HEK293 (cell line): ENCODE data around the gene SIAH2.

ENCODE experiments used
- CTCF ChIA-PET: fragments of 350-600 bp; formaldehyde crosslinking; extraction: SDS; loops from one replicate; lab custom pipeline; 2021; ENCODE audit warnings: antibody characterized with exemption; lab: Yijun Ruan, JAX
- POLR2A ChIA-PET: fragments of 300-600 bp; formaldehyde crosslinking; extraction: SDS; loops from one replicate; lab custom pipeline; 2020; ENCODE audit warnings: antibody characterized with exemption, inconsistent platforms; lab: Yijun Ruan, JAX
- H3K27ac ChIP-seq: fragments of 200-500 bp; sonication (Bioruptor generic); 2 replicates; pipeline ENCODE4 v1.5.1; 2014; ENCODE audit warnings: low read depth, low read length, control low read depth, inconsistent platforms; ENCODE audit errors: extremely low read depth
- H3K36me3 ChIP-seq, 2 experiments: fragments of 200-500 bp in 1 of 2; sonication (Bioruptor generic) in 1 of 2; 1 replicate in 1 of 2; 2 replicates in 1 of 2; pipeline ENCODE4 v1.5.1; 2014 to 2017; ENCODE audit warnings: inconsistent platforms in 2 of 2, low read length in 2 of 2; ENCODE audit not compliant: control insufficient read depth in 2 of 2, insufficient read depth in 1 of 2
- H3K4me1 ChIP-seq: fragments of 200-500 bp; sonication (Bioruptor generic); 2 replicates; pipeline ENCODE4 v1.5.1; 2014; ENCODE audit warnings: mild to moderate bottlenecking, low read length, inconsistent platforms; ENCODE audit not compliant: control insufficient read depth, insufficient read depth
- H3K4me3 ChIP-seq: 2 replicates; pipeline ENCODE4 v1.5.1; 2011; ENCODE audit warnings: low read depth, mild to moderate bottlenecking, control low read depth, low read length, moderate library complexity
- H3K9me3 ChIP-seq: fragments of 200-500 bp; sonication (Bioruptor generic); 2 replicates; pipeline ENCODE4 v1.5.1; 2014; ENCODE audit warnings: low read depth, low read length, inconsistent platforms; ENCODE audit not compliant: control insufficient read depth, insufficient read depth
- ATF2 ChIP-seq: fragments of 450-650 bp; formaldehyde crosslinking; IDR thresholded peaks from 2 replicates; pipeline ENCODE4 v1.5.1; 2016; ENCODE audit warnings: missing biosample characterization, missing genetic modification characterization, low read depth
- FEZF1 ChIP-seq: fragments of 450-650 bp; formaldehyde crosslinking; IDR thresholded peaks from 2 replicates; pipeline ENCODE4 v1.5.1; 2016; ENCODE audit warnings: missing biosample characterization, missing genetic modification characterization
- IKZF3 ChIP-seq: fragments of 450-650 bp; IDR thresholded peaks from 2 replicates; pipeline ENCODE4 v1.5.0; 2018; ENCODE audit warnings: missing biosample characterization, mild to moderate bottlenecking, missing genetic modification characterization, moderate library complexity
- KLF1 ChIP-seq: fragments of 450-650 bp; formaldehyde crosslinking; IDR thresholded peaks from 2 replicates; pipeline ENCODE4 v1.5.1; 2016; ENCODE audit warnings: missing biosample characterization, missing genetic modification characterization
- KLF9 ChIP-seq: fragments of 450-650 bp; formaldehyde crosslinking; IDR thresholded peaks from 2 replicates; pipeline ENCODE4 v1.5.1; 2016; ENCODE audit warnings: missing biosample characterization, missing genetic modification characterization, low read depth
- ZBTB1 ChIP-seq: fragments of 450-650 bp; formaldehyde crosslinking; IDR thresholded peaks from 2 replicates; pipeline ENCODE4 v1.5.1; 2016; ENCODE audit warnings: missing biosample characterization, missing genetic modification characterization
- ZNF133 ChIP-seq: fragments of 450-650 bp; formaldehyde crosslinking; IDR thresholded peaks from 2 replicates; pipeline ENCODE4 v1.5.1; 2016; ENCODE audit warnings: missing biosample characterization, missing genetic modification characterization
- ZNF221 ChIP-seq: fragments of 450-650 bp; formaldehyde crosslinking; IDR thresholded peaks from 2 replicates; pipeline ENCODE4 v1.5.1; 2017; ENCODE audit warnings: missing biosample characterization, missing genetic modification characterization, borderline replicate concordance
- ZNF274 ChIP-seq, 2 experiments: fragments of 200-500 bp in 1 of 2; fragments of 450-650 bp in 1 of 2; sonication (Bioruptor generic) in 1 of 2; formaldehyde crosslinking in 1 of 2; IDR thresholded peaks; 2 replicates each; pipeline versions ENCODE4 v1.5.1 to v1.6.1; 2014 to 2016; ENCODE audit warnings: borderline replicate concordance in 1 of 2, inconsistent platforms in 1 of 2, low read length in 1 of 2, missing biosample characterization in 1 of 2, missing genetic modification characterization in 1 of 2
- ZNF366 ChIP-seq: fragments of 450-650 bp; formaldehyde crosslinking; conservative IDR thresholded peaks from 2 replicates; pipeline ENCODE4 v1.5.1; 2016; ENCODE audit warnings: missing biosample characterization, missing genetic modification characterization
- ZNF473 ChIP-seq: fragments of 450-650 bp; formaldehyde crosslinking; IDR thresholded peaks from 2 replicates; pipeline ENCODE4 v1.5.1; 2017; ENCODE audit warnings: missing biosample characterization, missing genetic modification characterization
- ZNF658 ChIP-seq: fragments of 450-650 bp; formaldehyde crosslinking; IDR thresholded peaks from 2 replicates; pipeline ENCODE4; 2016; ENCODE audit warnings: missing biosample characterization, missing genetic modification characterization
- ZNF837 ChIP-seq: fragments of 450-650 bp; formaldehyde crosslinking; IDR thresholded peaks from 2 replicates; pipeline ENCODE4 v1.5.1; 2016; ENCODE audit warnings: missing biosample characterization, missing genetic modification characterization
- TF ChIP-seq, protein P1 (sequence below): fragments of 450-650 bp; formaldehyde crosslinking; IDR thresholded peaks from 2 replicates; pipeline ENCODE4 v1.5.1; 2016; ENCODE audit warnings: missing biosample characterization, missing genetic modification characterization
- TF ChIP-seq, protein P2 (sequence below): fragments of 450-650 bp; formaldehyde crosslinking; IDR thresholded peaks from 2 replicates; pipeline ENCODE4 v1.5.1; 2017; ENCODE audit warnings: missing biosample characterization, missing genetic modification characterization
- TF ChIP-seq, protein P3 (sequence below): fragments of 450-650 bp; formaldehyde crosslinking; IDR thresholded peaks from 2 replicates; pipeline ENCODE4 v1.5.1; 2017; ENCODE audit warnings: missing biosample characterization, missing genetic modification characterization
- TF ChIP-seq, protein P4 (sequence below): fragments of 450-650 bp; formaldehyde crosslinking; IDR thresholded peaks from 2 replicates; pipeline ENCODE4 v1.5.1; 2016; ENCODE audit warnings: missing biosample characterization, missing genetic modification characterization
- TF ChIP-seq, protein P5 (sequence below): fragments of 450-650 bp; IDR thresholded peaks from 2 replicates; pipeline ENCODE4 v1.5.1; 2018; ENCODE audit warnings: missing biosample characterization, missing genetic modification characterization
- TF ChIP-seq, protein P6 (sequence below): fragments of 450-650 bp; formaldehyde crosslinking; IDR thresholded peaks from 2 replicates; pipeline ENCODE4 v1.5.1; 2017; ENCODE audit warnings: missing biosample characterization, missing genetic modification characterization

The SIAH2 gene

DNA sequence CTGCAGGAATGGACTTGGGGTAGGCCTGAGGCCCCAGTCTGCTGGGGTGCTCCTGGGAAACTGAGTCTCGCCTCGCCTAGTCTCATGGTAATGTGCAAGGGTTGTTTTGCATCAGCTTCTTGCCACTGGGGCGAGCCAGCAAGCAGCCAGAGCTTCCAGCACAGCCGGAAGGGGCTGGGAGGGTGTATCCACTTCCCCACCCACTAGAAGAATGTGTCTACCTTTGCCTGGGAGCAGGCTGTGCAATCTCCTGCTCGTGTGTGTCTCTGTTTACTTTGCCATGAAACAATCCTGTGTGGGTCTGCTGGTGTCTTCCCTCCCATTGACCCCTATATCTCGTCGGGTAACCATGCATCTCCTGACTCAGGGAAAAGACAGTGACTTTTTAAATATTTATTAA lies 37.4 kb downstream of the SIAH2 start:
- POLR2A ChIA-PET = interaction anchor here (0.7 kb wide), 1 partner anchor 425 kb away, joined by 4 read pairs; no protein-coding TSS in a partner anchor
- H3K4me1 ChIP-seq = no peaks in the 10 kb centered on the region; the same call in 1 of the 2 replicates
- no peaks in the 10 kb centered on the region for H3K36me3 ChIP-seq
- H3K9me3 ChIP-seq = no peaks in the 10 kb centered on the region
- H3K4me3 ChIP-seq = no peak overlapping the region
- TF ChIP-seq FEZF1 (tag by site-specific recombination) (no peak), KLF1 (tag by site-specific recombination) (peak; percentile 46; the same call in 1 of the 2 replicates), ZNF133 (tag by site-specific recombination) (no peak)
- H3K27ac ChIP-seq = no peak overlapping the region
- CTCF ChIA-PET = interaction anchor here (0.6 kb wide), 2 partner anchors 103 to 536 kb away, joined by 3 to 4 read pairs; no protein-coding TSS in a partner anchor

GRCh38 chr3:150723946-150724345 lies 39.0 kb downstream of the SIAH2 start:
- TF ChIP-seq ZNF837 (tag by site-specific recombination) = no peak
- no peak for TF ChIP-seq FEZF1 (tag by site-specific recombination)
- no peak for TF ChIP-seq ZNF274 (IDR thresholded peaks at IDR 0.05; ENCODE audit: low read length)
- TF ChIP-seq ZNF274 (tag by site-specific recombination; IDR thresholded peaks at IDR 0.05; ENCODE audit: borderline replicate concordance) = no peak
- no peak for TF ChIP-seq ZBTB1 (tag by site-specific recombination)
- TF ChIP-seq ZNF473 = no peak
- TF ChIP-seq, protein P1, sequence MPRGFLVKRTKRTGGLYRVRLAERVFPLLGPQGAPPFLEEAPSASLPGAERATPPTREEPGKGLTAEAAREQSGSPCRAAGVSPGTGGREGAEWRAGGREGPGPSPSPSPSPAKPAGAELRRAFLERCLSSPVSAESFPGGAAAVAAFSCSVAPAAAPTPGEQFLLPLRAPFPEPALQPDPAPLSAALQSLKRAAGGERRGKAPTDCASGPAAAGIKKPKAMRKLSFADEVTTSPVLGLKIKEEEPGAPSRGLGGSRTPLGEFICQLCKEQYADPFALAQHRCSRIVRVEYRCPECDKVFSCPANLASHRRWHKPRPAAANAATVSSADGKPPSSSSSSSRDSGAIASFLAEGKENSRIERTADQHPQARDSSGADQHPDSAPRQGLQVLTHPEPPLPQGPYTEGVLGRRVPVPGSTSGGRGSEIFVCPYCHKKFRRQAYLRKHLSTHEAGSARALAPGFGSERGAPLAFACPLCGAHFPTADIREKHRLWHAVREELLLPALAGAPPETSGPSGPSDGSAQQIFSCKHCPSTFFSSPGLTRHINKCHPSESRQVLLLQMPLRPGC (tag by site-specific recombination) = no peak
- TF ChIP-seq, protein P2, sequence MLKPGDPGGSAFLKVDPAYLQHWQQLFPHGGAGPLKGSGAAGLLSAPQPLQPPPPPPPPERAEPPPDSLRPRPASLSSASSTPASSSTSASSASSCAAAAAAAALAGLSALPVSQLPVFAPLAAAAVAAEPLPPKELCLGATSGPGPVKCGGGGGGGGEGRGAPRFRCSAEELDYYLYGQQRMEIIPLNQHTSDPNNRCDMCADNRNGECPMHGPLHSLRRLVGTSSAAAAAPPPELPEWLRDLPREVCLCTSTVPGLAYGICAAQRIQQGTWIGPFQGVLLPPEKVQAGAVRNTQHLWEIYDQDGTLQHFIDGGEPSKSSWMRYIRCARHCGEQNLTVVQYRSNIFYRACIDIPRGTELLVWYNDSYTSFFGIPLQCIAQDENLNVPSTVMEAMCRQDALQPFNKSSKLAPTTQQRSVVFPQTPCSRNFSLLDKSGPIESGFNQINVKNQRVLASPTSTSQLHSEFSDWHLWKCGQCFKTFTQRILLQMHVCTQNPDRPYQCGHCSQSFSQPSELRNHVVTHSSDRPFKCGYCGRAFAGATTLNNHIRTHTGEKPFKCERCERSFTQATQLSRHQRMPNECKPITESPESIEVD (tag by site-specific recombination) = no peak
- TF ChIP-seq, protein P3, sequence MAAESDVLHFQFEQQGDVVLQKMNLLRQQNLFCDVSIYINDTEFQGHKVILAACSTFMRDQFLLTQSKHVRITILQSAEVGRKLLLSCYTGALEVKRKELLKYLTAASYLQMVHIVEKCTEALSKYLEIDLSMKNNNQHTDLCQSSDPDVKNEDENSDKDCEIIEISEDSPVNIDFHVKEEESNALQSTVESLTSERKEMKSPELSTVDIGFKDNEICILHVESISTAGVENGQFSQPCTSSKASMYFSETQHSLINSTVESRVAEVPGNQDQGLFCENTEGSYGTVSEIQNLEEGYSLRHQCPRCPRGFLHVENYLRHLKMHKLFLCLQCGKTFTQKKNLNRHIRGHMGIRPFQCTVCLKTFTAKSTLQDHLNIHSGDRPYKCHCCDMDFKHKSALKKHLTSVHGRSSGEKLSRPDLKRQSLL (tag by site-specific recombination) = no peak
- TF ChIP-seq, protein P4, sequence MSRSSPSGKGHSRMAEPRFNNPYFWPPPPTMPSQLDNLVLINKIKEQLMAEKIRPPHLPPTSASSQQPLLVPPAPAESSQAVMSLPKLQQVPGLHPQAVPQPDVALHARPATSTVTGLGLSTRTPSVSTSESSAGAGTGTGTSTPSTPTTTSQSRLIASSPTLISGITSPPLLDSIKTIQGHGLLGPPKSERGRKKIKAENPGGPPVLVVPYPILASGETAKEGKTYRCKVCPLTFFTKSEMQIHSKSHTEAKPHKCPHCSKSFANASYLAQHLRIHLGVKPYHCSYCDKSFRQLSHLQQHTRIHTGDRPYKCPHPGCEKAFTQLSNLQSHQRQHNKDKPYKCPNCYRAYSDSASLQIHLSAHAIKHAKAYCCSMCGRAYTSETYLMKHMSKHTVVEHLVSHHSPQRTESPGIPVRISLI (tag by site-specific recombination) = no peak
- TF ChIP-seq ATF2 (tag by site-specific recombination) = no peak
- TF ChIP-seq, all 188 proteins: peak for 0
- POLR2A ChIA-PET = no interaction called here
- no peaks in the 10 kb centered on the region; the same call in 1 of the 2 replicates for H3K4me1 ChIP-seq

DNA sequence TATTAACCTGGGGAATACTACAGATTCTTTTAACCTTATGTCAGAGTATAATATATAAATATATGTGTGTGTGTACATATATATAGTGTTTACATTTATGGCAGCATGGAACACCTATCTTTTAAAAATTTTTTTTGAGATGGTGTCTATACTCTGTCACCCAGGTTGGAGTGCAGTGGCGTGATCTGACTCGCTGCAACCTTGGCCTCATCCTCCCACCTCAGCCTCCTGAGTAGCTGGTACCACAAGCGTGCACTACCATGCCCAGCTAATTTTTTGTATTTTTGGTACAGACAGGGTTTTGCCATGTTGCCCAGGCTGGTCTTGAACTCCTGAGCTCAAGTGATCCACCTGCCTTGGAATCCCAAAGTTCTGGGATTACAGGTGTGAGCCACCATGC lies 40.7 kb downstream of the SIAH2 start:
- Histone ChIP-seq H3K4me1 (no peaks in the 10 kb centered on the region; the same call in 1 of the 2 replicates), H3K4me3 (no peak overlapping the region), H3K9me3 (no peaks in the 10 kb centered on the region), H3K36me3 (no peaks in the 10 kb centered on the region), H3K27ac (no peak overlapping the region)
- ChIA-PET POLR2A (interaction anchor here (0.6 to 1.6 kb wide), 3 partner anchors 40 to 176 kb away, joined by 3 to 4 read pairs (median 4); partner anchors contain the start of gene EIF2A), CTCF (interaction anchor here (0.6 to 3.5 kb wide), 13 partner anchors 14 to 424 kb away, joined by 3 to 22 read pairs (median 5); no protein-coding TSS in a partner anchor)
- TF ChIP-seq, protein P5, sequence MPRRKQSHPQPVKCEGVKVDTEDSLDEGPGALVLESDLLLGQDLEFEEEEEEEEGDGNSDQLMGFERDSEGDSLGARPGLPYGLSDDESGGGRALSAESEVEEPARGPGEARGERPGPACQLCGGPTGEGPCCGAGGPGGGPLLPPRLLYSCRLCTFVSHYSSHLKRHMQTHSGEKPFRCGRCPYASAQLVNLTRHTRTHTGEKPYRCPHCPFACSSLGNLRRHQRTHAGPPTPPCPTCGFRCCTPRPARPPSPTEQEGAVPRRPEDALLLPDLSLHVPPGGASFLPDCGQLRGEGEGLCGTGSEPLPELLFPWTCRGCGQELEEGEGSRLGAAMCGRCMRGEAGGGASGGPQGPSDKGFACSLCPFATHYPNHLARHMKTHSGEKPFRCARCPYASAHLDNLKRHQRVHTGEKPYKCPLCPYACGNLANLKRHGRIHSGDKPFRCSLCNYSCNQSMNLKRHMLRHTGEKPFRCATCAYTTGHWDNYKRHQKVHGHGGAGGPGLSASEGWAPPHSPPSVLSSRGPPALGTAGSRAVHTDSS (tag by site-specific recombination) = no peak
- TF ChIP-seq IKZF3 (tag by site-specific recombination) (no peak), ZNF366 (tag by site-specific recombination) (no peak), ZNF658 (tag by site-specific recombination) (no peak), ZNF221 (tag by site-specific recombination) (no peak), KLF9 (tag by site-specific recombination) (no peak)
- TF ChIP-seq, protein P6, sequence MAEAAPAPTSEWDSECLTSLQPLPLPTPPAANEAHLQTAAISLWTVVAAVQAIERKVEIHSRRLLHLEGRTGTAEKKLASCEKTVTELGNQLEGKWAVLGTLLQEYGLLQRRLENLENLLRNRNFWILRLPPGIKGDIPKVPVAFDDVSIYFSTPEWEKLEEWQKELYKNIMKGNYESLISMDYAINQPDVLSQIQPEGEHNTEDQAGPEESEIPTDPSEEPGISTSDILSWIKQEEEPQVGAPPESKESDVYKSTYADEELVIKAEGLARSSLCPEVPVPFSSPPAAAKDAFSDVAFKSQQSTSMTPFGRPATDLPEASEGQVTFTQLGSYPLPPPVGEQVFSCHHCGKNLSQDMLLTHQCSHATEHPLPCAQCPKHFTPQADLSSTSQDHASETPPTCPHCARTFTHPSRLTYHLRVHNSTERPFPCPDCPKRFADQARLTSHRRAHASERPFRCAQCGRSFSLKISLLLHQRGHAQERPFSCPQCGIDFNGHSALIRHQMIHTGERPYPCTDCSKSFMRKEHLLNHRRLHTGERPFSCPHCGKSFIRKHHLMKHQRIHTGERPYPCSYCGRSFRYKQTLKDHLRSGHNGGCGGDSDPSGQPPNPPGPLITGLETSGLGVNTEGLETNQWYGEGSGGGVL (tag by site-specific recombination) = no peak

More at GRCh38 chr3:150723946-150724345, 39.0 kb downstream of the SIAH2 start:
- Histone ChIP-seq H3K4me3 (no peak overlapping the region), H3K9me3 (no peaks in the 10 kb centered on the region), H3K36me3 (no peaks in the 10 kb centered on the region), H3K27ac (no peak overlapping the region)
- CTCF ChIA-PET = interaction anchor here (0.5 to 3.5 kb wide), 4 partner anchors 9 to 141 kb away, joined by 4 to 22 read pairs (median 6); no protein-coding TSS in a partner anchor
